ENCODE measurements around the gene MTOR.
"Not testable (repeated sequence)": the region's sequence is repeated elsewhere in the genome, so short reads cannot be mapped to it uniquely, and the experiment has no call there.

Gene MTOR

DNA sequence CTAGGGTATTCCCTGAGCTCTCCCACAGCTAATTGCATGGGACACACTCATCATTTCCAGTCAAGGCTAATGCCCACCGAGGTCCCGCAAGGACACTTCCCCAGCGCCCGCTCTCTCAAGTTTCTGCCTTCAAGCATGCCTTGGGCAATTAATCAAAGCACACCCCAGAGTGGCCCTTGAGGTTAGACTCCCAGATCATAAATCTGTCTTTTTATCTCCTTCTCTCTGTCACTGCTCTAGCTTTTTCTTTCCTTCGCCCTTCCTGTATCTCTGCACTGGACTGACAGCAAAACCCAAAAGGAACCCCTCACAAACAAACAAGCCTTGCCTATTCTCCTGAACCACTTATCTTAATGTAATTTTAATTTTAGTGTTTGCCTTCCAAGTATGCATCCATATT, 154.8 kb downstream of the MTOR start:
- no peak for DNase-seq (ENCODE audit: low spot score)

DNA sequence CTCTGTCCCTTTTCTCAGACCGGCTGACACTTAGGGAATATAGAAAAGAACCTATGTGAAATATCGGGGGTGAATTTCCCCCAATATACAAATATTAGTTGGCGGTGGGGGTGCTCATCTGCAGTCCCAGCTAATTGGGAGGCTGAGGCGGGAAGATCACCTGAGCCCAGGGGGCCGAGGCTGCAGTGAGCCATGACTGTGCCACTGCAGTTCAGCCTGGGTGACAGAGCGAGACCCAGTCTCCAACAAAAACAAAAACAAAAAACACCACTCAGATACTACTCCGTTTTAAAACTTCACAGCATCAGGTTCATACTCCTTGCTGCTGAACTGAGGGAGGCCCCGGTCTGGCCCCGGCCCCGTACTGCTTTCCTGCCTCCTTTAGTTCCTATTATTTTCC, 156.8 kb downstream of the MTOR start:
- DNase-seq (ENCODE audit: low spot score): no peak

DNA sequence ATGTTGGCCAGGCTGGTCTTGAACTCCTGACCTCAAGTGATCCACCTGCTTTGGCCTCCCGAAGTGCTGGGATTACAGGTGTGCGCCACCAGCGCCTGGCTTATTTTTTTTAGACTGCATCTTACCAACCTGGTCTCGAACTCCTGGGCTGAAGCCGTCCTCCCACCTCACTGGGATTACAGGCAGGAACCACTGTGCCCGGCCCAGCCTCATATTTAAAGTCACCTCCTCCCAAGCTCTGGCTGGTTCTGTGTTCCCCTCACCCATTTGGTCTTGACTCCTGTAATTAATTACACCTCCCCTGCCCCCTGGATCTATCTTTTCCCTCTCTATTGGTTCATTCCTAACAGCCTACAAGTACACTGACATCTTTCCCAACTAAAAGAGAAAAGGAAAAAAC, 161.0 kb downstream of the MTOR start:
- DNase-seq (ENCODE audit: low spot score): no peak

DNA sequence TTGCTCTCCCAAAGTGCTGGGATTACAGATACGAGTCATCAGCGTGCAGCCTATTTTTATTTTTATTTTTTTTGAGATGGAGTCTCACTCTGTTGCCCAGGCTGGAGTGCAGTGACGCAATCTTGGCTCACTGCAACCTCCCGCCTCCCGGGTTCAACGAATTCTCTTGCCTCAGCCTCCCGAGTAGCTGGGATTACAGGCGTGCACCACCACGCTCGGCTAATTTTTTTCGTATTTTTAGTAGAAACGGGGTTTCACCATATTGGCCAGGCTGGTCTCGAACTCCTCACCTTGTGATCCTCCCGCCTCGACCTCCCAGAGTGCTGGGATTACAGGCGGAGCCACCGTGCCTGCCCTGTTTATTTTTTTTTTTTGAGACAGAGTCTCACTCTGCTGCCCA, 161.5 kb downstream of the MTOR start:
- DNase-seq (ENCODE audit: low spot score): not testable (repeated sequence)

DNA sequence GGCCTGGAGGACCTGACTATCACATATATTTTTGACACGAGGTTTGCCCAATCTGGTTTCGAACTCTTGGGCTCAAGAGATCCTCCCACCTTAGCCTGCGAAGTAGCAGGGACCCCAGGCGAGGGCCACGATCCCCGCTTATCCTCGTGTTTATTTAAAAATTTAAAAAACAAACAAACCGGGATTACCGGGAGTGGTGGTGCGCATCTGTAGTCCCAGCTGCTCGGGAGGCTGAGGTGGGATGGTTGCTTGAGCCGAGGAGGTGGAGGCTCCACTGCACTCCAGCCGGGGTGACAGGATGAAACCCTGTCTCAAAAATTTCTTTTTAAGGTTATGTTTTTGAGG, 162.2 kb downstream of the MTOR start:
- no peak for DNase-seq (ENCODE audit: low spot score)

DNA sequence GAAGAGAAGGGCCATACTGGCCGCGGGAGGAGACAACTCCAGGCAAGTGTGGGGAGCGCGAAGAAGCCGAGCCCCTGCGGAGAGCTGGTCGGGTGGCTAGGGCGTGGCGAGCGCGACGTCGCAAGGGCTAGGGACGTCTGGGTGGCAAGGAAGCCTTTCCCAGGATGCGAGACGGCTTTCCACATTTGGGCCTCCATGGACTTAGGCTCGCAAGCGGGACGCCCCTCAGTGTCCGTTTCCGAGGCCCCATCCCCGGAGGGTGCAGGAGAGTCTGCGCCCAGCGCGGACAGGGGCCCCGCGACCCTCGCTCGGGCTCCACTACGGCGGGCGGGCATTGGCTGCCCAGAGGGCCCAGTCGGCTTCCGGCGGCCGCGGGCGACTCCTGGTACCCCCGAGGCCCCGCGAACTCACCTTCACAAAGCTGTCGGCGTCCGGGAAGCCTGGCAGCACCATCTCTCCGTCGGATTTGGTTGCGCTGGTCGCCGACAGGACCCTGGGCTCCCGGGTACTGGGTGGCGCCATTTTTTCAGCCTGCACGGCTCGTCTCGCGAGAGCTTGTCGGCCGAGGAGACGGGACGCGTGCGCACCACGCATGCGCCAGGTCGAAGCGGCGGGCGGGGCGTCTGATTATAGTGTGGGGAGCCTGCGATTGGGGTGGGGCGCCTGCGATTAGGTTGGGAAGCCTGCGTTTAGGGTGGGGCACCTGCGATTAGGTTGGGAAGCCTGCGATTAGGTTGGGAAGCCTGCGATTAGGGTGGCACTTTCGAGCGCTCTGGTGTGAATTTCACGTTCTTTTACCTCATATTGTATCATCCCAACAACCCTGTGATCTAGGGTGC, 162.8 kb downstream of the MTOR start, which contains the start of gene EXOSC10:
Gene EXOSC10, minus strand, starts transcription at position 560 of the 839 bp plus-strand sequence. Its CDS starts 38 bp downstream, at position 522.
- peak; percentile 96 for DNase-seq (ENCODE audit: low spot score)

DNA sequence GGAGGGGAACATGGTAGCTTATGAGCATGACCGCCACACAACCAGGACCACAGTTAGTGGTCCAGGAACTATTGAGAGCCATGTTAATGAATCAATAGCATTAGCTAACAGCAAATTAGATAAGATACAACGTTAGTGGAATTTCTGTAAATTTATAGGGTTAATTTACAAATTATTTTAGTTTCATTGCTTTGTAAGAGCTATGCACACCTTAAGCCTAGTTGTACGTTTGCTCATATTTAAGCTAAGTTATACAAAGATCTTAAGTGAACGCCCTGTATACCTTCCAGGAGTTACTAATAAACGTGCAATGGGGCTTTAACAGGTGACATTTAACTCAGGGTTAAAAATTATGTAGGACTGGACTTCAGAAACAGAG, 163.4 kb downstream of the MTOR start:
- no peak for DNase-seq (ENCODE audit: low spot score)

DNA sequence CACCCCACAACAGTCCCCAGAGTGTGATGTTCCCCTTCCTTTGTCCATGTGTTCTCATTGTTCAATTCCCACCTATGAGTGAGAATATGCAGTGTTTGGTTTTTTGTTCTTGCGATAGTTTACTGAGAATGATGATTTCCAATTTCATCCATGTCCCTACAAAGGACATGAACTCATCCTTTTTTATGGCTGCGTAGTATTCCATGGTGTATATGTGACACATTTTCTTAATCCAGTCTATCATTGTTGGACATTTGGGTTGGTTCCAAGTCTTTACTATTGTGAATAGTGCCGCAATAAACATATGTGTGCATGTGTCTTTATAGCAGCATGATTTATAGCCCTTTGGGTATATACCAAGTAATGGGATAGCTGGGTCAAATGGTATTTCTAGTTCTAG, 178.6 kb downstream of the MTOR start:
- not testable (repeated sequence) for DNase-seq (ENCODE audit: low spot score)

DNA sequence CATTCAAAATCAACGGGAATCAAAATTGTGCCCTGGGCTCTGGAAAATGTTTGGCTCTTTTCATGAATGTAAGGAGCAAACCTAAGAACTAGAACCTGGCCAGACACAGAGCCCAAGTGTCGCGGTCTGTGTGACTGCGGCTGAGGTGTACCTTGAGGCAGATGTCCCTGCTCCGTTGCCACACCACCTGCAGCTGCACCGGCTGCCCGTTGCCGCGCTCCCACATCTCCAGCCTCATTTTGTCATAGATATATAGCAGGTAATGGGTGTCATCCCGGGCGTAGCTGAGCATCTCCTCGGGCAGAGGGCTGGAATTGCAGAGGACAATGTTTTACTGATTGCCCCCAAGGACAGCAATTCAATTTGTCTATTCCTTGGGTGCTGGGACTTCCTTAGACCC, 181.4 kb downstream of the MTOR start:
- DNase-seq (ENCODE audit: low spot score): no peak

DNA sequence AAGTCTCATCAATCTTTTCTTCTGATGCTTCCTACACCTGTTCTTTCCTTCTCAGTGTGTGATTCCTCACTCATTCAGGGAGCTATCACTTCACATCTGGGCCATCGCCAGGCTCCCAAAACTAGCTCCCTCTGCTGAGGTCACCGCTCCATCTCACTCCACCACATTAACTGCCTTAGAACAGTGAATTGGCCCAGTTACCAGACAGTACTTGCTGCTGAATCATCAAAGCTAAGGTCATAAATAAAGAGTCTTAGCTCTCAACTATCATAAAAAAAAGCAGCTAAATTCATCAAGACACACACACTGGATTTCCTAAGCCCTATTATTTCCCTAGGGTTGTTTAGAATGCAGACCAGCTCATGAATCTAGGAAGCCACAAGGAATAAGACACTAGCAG, 183.7 kb downstream of the MTOR start:
- no peak for DNase-seq (ENCODE audit: low spot score)

DNA sequence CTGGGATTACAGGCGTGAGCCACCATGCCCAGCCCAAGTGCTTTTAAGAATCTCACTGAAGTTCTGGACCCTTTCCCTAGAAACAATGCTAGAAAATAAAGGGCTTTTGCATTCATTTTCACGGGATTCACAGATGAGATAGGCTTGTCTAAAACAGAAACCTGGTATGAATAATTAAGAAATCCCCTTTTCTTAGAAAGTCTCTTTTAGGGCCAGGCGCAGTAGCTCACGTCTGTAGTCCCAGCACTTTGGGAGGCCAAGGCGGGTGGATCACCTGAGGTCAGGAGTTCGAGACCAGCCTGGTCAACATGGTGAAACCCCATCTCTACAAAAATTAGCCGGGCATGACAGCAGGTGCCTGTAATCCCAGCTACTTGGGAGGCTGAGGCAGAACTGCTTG, 189.0 kb downstream of the MTOR start:
- DNase-seq (ENCODE audit: low spot score): not testable (repeated sequence)

DNA sequence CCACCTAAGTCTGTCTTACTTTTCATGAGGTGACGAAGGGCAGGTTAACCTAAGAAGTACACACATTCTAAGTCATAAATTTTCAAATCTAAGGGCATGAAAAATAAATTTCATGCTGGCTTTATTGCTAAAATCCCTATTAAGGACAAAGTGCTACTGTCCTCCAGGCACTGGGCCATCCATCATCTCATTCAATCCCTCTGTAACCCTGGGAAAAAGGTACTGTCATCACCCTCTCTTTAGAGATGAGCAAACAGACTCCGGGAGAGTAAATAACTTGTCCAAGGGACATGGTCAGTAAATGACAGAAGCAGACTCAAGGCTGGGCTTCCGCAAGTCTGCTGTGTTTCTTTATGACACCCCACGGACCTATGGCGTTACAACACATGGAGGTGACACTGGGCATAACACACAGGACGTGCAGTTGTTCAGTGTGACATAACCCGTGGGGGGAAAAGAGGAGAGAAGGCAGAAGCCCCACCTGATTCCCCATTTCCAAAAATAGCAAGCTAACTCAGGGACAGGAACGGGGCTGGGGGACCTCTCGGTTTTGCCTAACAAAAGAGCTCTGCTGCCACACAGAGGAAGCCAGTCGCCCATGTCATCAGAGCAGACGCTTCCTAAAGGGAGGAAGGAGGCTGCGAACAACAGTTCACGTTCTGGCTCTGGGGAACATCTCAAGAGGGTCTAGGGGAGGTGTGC, 190.0 kb downstream of the MTOR start:
- no peak for DNase-seq (ENCODE audit: low spot score)

DNA sequence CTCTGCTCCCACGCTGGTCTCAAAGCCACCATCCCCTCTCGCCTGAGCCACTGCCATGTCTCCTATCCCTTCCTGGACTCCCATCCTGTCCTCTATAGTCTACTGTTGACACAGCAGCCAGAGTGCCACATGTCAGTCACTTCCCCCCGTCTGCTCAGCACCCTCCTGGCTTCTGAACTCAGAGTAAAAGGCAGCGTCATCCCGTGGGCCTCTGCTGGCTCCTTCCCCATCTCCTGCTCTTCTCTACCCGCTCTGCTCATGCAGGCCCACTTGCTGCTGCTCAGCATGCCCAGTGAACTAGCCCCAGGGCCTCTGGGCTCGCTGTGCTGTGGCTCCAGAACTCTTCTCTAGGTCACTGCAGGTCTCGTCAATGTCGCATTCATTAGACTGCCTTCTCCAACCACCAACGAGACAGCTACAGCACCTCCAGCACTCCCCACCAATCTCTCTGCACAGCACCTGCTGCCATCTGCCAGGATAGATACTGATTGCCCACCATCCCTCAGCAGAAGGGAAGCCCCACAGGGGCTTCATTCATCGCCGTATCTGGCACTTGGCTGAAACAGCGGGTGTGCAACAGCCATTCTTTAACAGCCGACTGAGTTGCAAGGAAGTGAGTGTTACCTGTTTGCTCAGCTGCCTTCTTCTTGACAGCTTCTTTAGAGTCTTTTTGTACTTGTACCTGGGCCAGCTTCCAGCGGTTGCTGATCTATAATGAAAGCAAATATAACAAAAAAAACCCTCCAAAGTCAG, 190.7 kb downstream of the MTOR start:
- no peak for DNase-seq (ENCODE audit: low spot score)

DNA sequence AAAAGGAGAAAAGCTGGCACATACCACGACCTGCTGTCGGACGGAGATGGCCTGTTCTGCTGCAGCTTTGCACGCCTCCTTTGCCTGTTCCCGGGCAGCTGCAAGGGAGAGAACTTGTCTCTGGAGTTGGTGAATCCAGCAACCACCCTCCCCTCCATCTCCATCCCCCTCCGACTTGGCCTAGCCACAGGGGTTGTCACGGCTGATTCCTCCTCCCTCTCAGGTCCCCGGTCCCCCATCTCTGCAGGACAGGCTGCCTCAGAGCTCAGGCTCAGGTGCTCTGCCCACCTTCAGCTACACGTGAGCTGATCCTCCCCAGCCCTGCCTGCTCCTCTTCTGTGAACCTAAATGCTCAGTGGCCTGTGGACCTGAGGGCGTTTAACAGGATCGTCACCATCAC, 191.5 kb downstream of the MTOR start:
- no peak for DNase-seq (ENCODE audit: low spot score)

DNA sequence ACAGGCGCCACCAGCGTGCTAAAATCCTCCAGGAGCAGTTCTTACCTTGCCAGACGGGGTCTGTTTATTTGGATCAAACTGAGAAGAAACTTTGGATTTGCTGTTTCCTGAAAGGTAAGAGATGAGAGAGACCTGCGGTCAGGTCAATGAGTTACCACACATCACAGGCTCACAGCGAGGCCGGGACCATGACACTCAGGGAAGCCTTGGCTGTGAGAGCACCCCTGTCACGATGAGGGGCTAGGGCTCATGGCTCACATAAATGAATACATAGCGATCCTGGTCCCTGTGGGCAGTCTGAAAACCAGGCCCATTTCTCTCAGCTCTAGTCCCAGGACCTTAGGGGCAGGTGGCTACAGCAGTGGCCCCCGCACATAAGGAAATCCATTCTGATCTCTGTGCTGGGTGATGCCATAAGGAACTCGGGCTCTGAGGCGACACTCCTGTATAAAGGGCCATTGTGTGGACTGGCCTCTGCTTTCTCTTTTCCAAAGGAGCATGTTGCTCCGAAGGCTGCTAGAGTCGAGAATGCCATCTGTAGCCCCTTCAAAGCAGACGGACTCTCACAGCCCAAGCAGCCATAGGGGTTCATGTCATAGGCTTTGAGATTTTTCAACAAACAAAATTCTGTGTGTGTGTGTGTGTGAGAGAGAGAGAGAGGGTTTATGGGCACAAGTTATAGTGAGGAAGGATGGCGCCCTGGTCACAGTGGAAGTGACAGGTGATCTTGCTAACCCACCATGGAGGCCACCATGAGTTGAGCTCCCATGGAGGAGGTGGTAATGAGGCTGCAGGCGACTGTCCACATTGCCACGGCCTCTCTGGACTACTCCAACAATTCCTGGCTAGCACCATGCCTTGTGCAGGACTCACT, 193.5 kb downstream of the MTOR start:
- DNase-seq (ENCODE audit: low spot score): no peak

DNA sequence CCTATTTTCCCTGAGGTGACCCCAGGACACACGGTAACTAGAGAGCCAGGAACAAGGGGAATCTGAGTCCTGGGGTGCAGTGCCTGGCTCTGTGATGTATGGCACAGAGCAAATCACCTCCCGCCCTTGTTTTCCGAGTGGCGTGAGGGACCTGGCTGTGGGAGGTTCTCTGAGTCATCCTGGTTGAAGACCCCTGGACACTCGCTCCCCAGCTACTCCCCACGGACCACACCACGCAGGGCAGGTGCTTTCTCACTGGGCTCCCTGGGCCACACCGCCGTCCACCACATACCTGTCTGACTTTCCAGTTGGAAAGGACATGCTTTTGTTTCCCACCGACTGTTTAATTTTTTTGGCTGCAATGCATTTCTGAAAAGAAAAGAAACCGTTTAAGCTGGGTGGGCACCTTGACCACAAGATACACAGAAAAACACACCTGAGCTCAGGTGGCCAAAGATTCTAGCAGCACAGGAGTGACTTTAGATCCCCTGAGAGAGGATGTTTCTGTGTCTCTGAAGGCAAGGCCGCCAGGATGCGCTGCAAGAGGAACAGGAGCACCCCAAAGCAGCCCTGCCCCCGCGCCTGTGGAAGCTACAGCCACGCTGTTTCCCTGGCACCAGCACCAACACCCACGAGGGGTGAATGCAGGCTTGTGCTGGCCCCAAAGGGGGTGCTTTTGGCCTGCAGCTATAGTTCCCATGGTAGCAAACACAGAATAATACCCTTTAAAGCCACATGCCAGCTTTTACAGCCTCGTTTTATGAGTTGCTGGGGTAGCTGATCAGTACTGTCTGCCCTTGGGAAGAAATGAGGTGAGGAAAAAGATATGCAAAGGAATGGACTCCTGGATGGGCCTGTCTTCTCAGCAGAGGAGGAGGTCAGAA, 194.4 kb downstream of the MTOR start:
- no peak for DNase-seq (ENCODE audit: low spot score)

DNA sequence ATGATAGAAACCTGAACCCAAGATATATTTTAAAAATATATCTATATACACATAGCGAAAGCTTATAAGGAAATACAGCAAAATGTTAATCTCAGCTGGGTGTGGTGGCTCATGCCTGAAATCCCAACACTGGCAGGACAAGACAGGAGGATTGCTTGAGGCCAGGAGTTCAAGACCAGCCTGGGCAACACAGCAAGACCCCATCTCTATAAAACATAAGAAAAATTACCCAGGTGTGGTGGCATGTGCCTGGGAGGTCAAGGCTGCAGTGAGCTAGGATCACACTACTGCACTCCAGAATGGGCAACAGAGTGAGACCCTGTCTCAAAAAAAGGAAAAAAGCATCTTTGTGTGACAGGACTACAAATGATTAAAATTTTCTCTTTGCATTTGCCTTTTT, 196.6 kb downstream of the MTOR start:
- no peak for DNase-seq (ENCODE audit: low spot score)

DNA sequence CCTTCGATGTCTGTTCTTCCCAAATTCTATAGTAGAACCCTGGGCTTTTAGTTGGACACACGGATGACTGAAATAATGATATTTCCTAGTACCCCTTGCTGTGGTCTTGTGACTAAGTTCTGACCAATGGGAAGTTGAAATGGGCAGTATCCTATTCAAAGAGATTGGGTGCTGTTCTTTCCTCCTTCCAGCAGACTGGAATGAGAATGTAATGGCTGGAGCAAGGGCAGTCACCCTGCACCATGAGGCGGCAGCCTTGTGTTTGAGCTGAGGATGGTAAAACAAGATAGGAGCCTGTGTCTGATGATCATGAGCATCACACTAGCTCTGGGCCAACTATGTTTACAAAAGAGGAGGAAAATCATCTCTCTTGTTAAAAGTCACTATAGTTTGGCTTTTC, 197.4 kb downstream of the MTOR start:
- DNase-seq (ENCODE audit: low spot score): no peak

DNA sequence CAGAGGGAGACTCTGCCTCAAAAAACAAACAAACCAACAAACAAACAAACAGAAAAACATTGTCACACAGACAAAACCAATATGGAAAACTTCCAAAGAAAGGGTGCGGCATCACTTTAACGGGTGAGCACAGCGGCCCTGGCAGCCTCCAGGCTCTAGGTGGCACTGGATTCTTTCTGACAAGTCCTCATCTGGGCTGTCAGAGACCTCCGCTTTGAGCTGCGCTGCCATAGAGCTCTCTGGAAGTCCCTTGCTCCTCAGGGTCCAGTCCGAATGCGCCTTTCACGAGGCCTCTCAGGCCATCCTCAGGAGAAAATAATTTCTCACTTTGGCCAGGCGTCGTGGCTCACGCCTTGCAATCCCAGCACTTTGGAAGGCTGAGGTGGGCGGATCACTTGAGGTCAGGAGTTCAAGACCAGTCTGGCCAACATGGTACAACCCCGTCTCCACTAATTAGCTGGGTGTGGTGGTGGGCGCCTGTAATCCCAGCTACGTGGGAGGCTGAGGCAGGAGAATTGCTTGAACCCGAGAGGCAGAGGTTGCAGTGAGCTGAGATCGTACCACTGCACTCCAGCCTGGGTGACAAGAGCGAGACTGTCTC, 198.3 kb downstream of the MTOR start:
- not testable (repeated sequence) for DNase-seq (ENCODE audit: low spot score)

DNA sequence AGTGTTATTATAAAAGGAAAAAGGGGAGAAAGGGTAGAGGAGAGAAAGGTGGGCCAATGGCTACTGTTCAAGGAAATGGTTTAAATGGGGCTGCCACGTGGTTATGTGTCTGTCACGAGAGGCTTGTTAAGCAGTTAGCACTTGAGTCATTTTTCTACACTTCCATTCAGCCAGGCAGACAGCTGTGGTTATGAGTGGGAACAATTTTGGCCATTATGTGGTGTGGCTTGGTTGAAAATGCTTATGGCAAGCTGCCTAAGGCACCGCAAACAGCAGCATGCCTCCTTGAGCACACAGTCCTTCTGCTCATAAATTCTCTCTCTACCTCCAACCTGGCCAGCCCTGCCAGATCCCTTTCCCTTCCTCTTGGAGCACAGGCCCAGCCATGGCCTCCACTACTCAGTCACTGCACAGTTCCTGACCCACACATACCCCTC, 199.4 kb downstream of the MTOR start:
- DNase-seq (ENCODE audit: low spot score): no peak

All from hematopoietic multipotent progenitor cell treated with erythropoietin and hydrocortisone succinate and interleukin-3 and kit ligand, for 15 days (in vitro differentiated cells).